Ramos (cell line): ENCODE measurements around the gene STX4.

ENCODE experiments used
- in situ Hi-C: fragments of 300-500 bp; cut with MboI; formaldehyde crosslinking; loops from one replicate; pipeline ENCODE4 v1.14.3; 2022; ENCODE audit warnings: low sequenced_read_pairs; ENCODE audit not compliant: unreplicated experiment

Gene STX4

GRCh38 chr16:30997725-30998711 is 35.3 kb upstream of the STX4 start:
- in situ Hi-C loops: loop anchor here (25.0 kb wide), 1 partner anchor 439 kb away; the partner anchor contains the start of genes COX6A2 and ZNF843

- in situ Hi-C loops: loop anchor here (25.0 kb wide), 1 partner anchor 438 kb away; the partner anchor contains the start of genes COX6A2 and ZNF843
Observed at GRCh38 chr16:30998852-30999761, 34.3 kb upstream of the STX4 start.

- in situ Hi-C loops: no loop called here
Observed at GRCh38 chr16:31000671-31001382, 32.5 kb upstream of the STX4 start.

DNA sequence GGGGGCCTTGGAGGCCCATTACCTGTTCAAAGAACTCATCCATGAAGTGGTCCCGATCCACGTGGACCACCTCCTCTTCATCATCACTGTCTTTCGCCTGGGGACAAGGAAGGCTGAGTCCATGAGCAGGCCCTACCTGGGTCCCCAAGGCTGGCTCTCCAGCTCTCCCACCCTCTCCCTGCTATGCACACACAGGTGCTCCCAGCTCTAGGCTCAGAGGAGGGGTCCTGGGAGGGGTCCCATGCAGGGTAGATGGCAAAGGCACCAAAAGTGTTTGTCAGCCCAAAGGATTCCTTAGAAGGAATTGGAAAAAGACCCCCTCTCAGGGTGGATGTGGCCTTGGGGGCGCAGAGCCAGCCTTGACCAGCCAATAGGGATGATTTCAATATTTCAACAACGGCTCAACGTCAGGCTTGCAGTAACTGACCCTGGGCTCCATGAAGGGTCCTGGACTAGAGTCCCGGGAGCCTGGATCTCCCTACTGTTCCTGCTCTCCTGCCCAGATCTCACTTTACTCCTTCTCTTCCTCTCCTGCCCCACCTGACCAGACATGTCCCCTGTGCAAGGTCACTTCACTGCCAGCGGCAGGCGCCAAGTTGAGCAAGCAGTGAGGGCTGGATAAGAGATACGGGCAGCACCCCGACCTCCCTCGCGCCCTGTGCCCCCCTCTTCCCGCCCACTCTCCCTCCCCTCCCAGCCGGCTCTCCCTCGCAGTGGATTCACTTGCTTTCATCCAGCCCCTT is 31.7 kb upstream of the STX4 start:
- in situ Hi-C loops: no loop called here

DNA sequence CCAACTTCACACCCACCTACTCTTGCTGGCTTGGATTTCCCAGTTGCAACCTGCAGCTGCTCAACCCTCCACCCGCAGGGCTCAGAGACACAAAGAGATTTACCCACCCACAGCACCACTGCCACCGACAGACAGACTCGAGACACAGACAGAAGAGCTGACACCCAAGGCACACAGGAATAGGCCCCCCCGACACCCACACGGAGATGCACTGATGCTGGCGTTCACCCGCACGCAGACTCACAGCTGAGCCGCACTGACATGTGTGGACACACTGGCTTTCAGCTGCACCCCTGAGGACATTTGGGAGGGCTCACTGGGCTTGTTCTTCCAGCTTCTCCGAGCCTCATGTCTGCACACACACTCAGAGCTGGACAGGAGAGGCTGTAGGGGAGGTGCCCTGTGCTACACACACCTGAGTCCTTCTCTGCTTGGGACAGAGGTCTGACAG is 31.1 kb upstream of the STX4 start:
- in situ Hi-C loops: no loop called here

DNA sequence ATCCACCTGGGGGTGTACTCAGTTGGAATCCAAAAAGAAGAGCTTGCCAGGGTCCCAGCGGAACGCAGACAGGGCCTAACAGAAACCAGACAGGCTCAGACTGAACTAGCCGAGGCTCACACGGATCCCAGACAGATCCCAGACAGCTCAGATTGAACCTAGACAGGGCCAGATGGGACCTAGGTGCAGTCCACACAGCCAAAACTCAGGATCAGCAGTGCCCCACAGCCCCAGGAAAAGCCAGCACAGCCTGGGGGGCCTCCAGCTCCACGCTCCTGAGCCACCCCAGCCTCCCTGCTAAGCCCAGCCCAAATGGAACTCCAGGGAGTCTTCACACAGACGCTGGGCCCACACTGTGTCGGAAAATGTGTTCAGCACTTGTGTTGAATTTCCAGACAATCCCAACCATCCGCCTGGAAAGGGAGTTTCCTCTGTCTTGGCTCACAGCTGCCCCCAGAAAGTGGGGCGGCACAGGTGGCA is 30.5 kb upstream of the STX4 start:
- in situ Hi-C loops: no loop called here

GRCh38 chr16:31003744-31004143 is 29.6 kb upstream of the STX4 start:
- in situ Hi-C loops: no loop called here

- in situ Hi-C loops: no loop called here
Observed at GRCh38 chr16:31004658-31005057, 28.7 kb upstream of the STX4 start.

DNA sequence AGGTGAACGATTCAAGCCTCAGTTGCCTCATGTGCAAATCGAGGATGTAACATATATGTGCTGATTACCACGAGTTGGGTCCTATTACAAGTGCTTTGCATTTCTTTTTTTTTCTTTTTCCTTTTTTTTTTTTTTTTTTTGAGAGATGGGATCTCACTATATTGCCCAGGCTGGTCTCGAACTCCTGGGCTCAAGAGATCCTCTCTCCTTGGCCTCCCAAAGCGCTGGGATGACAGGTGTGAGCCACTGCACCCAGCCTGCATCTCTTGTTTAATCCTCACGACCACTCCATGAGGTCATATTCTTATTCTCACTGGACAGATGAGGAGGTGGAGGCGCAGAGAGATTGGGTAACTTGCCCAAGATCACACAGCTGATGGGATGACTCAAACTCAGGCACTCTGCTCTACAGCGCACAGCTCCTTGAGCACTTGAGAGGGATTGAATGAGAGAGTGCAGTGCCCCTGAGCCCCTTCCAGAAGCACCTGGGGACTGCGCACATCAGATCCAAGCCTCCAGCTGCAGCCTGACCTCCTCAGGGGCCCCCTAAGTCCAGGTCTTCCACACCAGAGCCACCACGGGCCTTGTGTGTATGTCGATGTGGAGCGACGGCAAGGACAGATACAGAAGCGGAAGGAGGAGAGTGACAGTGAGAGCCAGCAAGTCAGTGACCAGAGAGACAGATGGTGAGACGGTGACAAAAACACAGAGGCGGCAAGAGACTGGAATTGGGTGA is 27.8 kb upstream of the STX4 start:
- in situ Hi-C loops: no loop called here

DNA sequence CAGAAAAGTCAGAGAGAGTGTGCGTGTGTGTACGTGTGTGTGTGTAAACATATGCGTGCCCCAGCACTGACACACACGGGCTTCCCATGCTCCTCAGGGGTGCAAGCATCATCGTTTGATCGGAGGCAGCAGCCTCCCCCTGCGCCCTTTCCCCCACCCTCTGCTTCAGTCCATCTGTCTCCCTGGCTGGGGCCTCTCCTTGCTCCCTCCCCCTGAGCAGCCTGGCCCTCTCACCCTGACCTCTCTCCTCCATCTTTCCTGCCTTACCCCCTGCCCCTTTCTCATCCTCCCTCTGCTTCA is 27.3 kb upstream of the STX4 start:
- in situ Hi-C loops: no loop called here

DNA sequence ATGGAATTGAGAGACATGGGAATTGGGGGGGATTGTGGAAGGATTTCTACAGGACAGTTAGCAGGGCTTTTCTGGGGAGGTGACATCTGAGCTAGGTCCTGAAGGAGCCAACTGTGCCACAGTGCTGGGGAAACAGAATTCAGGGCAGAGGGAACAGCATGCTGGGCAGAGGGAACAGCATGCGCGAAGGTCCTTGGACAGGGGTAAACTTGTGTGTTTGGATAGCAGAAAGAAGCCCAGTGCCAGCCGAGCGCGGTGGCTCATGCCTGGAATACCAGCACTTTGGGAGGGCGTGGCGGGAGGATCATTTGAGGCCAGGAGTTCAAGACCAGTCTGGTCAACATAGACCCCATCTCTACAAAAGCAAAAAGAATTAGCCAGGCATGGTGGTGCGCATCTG is 26.8 kb upstream of the STX4 start:
- in situ Hi-C loops: no loop called here

- in situ Hi-C loops: no loop called here
Observed at GRCh38 chr16:31007684-31008083, 25.7 kb upstream of the STX4 start.

GRCh38 chr16:31008149-31008548 is 25.2 kb upstream of the STX4 start:
- in situ Hi-C loops: no loop called here

- in situ Hi-C loops: no loop called here
Observed at GRCh38 chr16:31008551-31008950, 24.8 kb upstream of the STX4 start.

GRCh38 chr16:31009120-31009519 is 24.2 kb upstream of the STX4 start:
- in situ Hi-C loops: no loop called here

DNA sequence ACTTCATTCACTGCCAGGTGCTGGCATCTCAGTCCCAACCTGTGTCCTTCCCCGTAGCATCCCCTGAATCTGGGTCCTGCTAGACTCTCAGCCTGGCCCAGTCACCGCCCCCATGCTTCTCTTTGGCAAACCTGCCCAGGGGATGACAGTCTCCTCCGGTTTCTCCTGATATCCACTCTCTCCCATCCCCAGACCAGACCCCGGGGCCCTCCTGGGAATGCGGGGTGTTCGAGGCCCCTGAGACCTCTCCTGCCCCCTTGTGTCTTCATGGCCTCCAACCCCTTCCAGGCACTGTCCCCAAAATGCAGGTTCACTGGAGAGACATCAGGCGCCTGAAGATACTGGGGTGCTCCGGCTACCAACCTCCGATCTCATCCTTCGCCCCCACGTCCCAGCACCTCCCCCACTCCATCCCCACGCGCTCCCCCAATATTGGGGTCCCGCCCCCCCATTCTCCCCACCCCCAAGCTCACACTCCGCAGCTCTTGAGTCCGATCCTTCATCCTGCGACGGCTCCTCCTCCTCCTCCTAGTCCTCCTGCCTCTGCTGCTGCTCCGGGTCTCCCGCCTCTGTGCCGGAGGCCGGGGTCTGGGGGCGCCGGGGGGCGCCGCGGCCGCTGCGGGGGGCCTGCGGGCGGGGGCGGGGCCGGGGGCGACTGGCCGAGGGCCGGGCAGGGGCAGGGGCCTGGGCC is 23.3 kb upstream of the STX4 start:
- in situ Hi-C loops: no loop called here

- in situ Hi-C loops: no loop called here
Observed at GRCh38 chr16:31010585-31011325, 22.6 kb upstream of the STX4 start, which contains the start of gene STX1B. Gene STX1B, minus strand, starts transcription at chr16:31010638. Its CDS starts 242 bp downstream, at chr16:31010396.
